ENCODE results near the gene PLA2G4B. TPM values are rescaled to one million over a fixed set of nuclear protein-coding genes. Genes with fewer than 3 reads are reported as not detected.
A peak's percentile ranks its signal among the peaks of the same experiment; 100 is the strongest.

The PLA2G4B gene
- total RNA-seq, 1 donor from 2014 or later: 1.2 TPM

DNA sequence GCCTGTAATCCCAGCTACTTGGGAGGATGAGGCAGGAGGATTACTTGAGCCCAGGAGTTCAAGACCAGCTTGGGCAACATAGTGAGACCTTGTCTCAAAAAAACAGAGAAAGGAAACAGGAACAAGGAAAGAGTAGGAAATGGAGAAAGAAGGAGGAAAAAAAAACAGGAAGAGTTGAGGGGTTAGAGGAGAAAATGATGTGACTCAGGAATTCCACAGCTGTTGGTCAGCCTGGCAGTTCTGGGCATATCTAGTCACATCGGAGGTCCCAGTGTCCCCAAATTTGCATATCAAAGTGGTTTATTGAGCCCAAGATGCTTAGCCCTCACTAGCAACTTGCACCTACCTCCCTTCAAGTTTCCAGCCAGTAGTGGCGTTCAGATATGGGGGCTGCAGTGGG is 29.5 kb upstream of the PLA2G4B start:
- TF ChIP-seq, protein P1, sequence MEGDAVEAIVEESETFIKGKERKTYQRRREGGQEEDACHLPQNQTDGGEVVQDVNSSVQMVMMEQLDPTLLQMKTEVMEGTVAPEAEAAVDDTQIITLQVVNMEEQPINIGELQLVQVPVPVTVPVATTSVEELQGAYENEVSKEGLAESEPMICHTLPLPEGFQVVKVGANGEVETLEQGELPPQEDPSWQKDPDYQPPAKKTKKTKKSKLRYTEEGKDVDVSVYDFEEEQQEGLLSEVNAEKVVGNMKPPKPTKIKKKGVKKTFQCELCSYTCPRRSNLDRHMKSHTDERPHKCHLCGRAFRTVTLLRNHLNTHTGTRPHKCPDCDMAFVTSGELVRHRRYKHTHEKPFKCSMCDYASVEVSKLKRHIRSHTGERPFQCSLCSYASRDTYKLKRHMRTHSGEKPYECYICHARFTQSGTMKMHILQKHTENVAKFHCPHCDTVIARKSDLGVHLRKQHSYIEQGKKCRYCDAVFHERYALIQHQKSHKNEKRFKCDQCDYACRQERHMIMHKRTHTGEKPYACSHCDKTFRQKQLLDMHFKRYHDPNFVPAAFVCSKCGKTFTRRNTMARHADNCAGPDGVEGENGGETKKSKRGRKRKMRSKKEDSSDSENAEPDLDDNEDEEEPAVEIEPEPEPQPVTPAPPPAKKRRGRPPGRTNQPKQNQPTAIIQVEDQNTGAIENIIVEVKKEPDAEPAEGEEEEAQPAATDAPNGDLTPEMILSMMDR (conservative IDR thresholded peaks at IDR 0.05; ENCODE audit: low read depth, low read length): no peak
- no peak for DNase-seq (ENCODE audit: low read depth)
- H3K4me3 ChIP-seq (ENCODE audit: low read depth, low read length): no peak overlapping the region

DNA sequence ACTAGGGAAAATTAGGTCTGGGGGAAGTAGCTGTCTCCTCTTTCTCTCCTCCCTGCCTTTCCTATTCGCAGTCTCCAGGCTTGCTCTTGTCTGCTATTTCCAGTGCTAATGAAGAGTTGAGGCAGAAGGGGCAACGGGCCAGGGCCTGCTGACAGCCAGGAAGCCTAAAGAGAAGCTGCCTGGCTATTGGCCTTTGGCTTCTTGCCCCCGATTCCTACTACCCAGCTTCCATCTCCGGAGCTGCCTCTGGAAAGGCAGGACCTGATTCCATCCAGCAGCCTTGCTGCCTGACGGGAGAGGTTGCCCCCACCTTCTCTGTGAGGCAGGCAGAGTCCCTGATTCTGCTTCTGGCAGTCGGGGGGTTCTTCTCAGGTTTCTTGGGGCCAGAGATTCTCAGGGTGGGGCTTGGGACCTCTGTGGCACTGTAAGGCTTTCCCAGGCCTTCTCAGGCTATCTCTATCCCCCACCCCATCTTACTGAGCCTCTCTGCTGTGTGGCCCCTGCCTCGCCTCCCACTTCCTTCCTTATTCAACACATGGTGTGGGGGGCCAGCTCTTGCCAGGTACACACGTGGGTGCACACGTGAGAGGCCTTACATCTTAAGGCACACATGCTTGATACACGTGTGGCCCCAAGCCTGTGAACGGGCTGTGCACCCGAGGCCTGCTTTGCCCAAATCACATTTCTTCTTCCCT is 29.0 kb upstream of the PLA2G4B start:
- H3K4me3 ChIP-seq (ENCODE audit: low read depth, low read length): no peak overlapping the region
- TF ChIP-seq, protein P1 (conservative IDR thresholded peaks at IDR 0.05; ENCODE audit: low read depth, low read length): no peak
- DNase-seq (ENCODE audit: low read depth): no peak

DNA sequence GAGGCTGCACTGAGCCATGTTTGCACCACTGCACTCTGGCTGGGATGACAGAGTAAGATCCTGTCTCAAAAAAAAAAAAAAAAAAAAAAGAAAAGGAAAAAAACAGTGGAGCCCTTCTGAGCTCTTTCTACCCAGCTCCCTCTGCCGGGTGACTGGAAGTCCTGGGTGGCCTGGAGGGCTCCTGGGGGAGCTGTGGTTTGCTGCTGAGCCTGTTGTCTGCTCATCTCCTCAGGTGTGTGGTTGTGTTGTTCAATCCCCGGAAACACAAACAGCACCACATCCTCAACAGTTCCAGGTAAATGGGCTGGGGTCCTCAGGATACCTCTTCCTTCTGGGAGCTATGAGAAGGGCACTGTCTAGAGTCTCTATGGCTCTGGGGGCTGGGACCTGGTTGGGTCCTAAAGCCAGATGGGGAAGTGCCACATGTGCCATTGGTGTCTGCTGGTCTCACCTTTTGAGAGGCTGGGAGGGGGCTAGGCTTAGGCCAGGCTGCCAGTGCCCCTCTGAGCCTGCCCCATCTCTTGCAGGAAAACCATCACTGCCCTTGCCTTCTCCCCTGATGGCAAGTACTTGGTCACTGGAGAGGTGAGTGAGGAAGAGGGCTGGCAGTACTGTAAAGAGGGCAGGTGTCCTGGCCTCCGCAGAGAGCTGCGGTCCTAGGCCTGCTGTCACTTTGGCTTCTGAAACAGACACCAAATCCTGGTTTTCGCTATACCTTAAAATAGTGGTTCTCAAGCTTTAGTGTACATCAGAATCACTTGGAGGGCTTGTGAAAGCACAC is 27.8 kb upstream of the PLA2G4B start:
- H3K4me3 ChIP-seq (ENCODE audit: low read depth, low read length): no peak overlapping the region
- DNase-seq (ENCODE audit: low read depth): no peak
- TF ChIP-seq, protein P1 (conservative IDR thresholded peaks at IDR 0.05; ENCODE audit: low read depth, low read length): no peak

DNA sequence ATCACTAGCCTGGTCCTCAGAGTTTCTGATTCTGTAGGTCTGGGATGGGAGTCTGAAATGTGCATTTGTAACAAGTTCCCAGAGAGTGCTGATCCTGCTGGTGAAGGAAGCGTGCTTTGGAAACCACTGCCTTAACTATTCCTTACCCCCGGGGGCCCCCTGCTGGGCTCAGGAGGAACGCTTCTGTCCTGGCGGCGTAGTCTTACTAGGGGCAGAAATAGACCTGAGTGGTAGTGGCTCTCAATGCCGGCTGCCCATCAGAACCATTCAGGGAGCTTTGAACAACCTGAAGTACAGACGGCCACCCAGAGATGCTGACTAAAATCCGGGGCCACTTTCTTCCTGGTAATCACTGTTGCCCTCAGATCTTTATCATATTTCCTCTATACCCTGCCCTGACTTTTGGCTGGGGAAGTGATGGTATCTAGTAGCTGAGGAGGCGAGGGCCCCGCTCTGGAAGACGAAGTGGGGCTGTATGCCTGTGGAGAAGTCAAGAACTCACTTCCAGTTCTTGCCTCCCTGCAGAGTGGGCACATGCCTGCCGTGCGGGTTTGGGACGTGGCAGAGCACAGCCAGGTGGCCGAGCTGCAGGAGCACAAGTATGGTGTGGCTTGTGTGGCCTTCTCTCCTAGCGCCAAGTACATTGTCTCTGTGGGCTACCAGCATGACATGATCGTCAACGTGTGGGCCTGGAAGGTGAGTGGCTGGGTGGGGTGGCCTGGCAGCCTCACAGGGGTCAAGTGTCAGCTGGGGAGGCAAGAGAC is 27.0 kb upstream of the PLA2G4B start:
- no peak overlapping the region for H3K4me3 ChIP-seq (ENCODE audit: low read depth, low read length)
- DNase-seq (ENCODE audit: low read depth): no peak
- TF ChIP-seq, protein P1 (conservative IDR thresholded peaks at IDR 0.05; ENCODE audit: low read depth, low read length): peak; percentile 98

DNA sequence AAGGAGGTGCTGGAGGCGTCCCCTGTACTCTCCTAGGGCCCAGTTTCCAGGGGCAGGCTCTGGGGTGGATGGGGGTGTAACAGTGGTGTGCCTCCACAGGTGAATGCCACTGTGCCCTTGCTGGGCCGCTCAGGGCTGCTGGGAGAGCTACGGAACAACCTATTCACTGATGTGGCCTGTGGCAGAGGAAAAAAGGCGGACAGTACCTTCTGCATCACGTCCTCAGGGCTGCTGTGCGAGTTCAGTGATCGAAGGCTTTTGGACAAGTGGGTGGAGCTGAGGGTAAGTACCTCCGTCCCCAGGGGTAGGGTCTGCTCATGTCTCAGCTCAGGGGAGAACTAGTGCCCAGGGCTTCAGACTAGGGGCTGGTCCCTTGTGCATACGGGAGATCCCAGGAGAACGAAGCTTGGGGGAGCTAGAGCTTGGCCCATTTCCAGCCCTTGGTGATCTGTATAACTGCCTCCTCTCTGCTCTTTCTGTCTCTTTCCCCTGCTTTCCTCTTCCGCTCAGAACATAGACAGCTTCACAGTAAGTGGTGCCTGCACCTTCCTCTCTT is 25.7 kb upstream of the PLA2G4B start:
- H3K4me3 ChIP-seq (ENCODE audit: low read depth, low read length): no peak overlapping the region
- TF ChIP-seq, protein P1 (conservative IDR thresholded peaks at IDR 0.05; ENCODE audit: low read depth, low read length): no peak
- DNase-seq (ENCODE audit: low read depth): no peak

DNA sequence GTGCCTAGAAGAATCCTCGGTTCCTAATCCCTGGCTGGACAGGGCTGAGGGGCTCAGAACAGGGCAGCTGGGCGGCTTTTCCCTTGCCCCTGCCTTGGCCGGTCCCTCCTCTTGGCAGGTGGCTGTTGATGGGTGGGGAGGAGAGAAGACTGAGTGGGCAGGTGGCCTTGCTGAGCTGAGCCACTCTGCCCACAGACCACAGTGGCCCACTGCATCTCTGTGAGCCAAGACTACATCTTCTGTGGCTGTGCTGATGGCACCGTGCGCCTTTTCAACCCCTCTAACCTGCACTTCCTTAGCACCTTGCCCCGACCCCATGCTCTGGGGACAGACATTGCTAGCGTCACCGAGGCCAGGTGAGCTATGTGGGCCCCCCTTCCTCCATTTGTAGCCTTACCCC is 25.2 kb upstream of the PLA2G4B start:
- no peak for DNase-seq (ENCODE audit: low read depth)

More for the DNA sequence above, 25.2 kb upstream of the PLA2G4B start:
- H3K4me3 ChIP-seq (ENCODE audit: low read depth, low read length): no peak overlapping the region
- TF ChIP-seq, protein P1 (conservative IDR thresholded peaks at IDR 0.05; ENCODE audit: low read depth, low read length): no peak
